Measurements from ENCODE around the gene ERVW-1. TPM values are rescaled to one million over a fixed set of nuclear protein-coding genes. Genes with fewer than 3 reads are reported as not detected.
"Not testable (repeated sequence)": the region's sequence is repeated elsewhere in the genome, so short reads cannot be mapped to it uniquely, and the experiment has no call there.

Gene ERVW-1
- total RNA-seq, 1 donor from 2014 or later: not detected

DNA sequence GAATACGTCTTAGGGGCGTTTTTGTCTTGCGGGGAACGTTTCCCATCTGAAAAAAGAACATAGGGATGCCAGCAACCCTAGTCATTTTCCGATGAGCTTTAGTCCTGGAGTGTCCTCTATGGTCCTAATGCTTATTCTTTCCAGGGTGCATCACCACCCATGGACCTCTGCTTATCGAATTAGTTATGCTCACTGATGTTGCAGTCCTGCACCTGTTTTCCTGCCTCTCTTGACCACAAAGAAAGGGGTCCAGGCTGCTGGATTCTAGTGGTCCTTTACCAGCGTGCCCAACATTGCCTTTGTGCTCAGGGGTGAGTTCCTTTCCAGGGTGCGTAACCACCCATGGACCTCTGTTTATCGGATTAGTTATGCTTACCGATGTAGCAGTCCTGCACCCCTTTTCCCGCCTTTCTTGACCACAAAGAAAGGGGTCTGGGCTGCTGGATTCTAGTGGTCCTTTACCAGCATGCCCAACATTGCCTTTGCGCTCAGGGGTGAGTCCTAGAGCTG, 2.4 kb downstream of the ERVW-1 start:
- DNase-seq (ENCODE audit: low read depth): not testable (repeated sequence)

DNA sequence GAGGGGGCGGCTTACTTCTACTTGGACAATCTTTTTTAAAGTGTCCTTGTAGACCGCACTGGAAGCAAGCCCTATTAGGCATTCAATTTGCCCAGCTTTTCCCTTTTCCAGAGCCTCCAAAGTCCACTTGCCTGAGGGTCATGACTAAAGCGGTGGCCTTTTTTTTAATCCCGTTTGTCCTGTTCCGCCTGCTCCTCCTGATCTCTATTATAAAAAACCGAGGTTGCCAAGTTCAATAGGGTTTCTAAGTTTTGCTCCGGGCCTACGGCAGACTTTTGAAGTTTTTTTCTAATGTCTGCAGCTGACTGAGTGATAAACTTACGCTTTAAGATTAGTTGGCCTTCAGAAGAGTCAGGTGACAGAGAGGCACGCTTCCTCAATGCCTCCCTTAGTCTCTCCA, 3.8 kb downstream of the ERVW-1 start:
- not testable (repeated sequence) for DNase-seq (ENCODE audit: low read depth)

GRCh38 chr7:92468589-92468988, 9.2 kb downstream of the ERVW-1 start:
- DNase-seq (ENCODE audit: low read depth): not testable (repeated sequence)

- no peak for DNase-seq (ENCODE audit: low read depth)
Measured at GRCh38 chr7:92466682-92467081, 11.1 kb downstream of the ERVW-1 start.

GRCh38 chr7:92464515-92464914, 13.2 kb downstream of the ERVW-1 start:
- DNase-seq (ENCODE audit: low read depth): no peak

- DNase-seq (ENCODE audit: low read depth): no peak
Measured at GRCh38 chr7:92462560-92462959, 15.2 kb downstream of the ERVW-1 start.

- DNase-seq (ENCODE audit: low read depth): peak; percentile 60
Measured at GRCh38 chr7:92461027-92462003, 16.4 kb downstream of the ERVW-1 start.

GRCh38 chr7:92460510-92460909, 17.2 kb downstream of the ERVW-1 start:
- no peak for DNase-seq (ENCODE audit: low read depth)

GRCh38 chr7:92460109-92460508, 17.6 kb downstream of the ERVW-1 start:
- no peak for DNase-seq (ENCODE audit: low read depth)

DNA sequence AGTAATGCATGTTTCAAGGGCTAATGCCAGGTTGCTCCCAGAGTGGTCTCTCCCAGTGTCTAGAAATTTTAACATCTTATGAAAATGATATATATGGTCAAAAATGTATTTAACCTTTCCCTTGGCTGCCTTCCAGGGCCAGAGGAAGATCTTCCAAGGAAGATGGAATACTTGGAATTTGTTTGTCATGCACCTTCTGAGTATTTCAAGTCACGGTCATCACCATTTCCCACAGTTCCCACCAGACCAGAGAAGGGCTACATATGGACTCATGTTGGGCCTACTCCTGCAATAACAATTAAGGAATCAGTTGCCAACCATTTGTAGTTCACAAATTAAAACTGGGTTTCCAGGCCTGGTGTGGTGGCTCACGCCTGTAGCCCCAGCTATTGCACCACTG, 21.5 kb downstream of the ERVW-1 start:
- DNase-seq (ENCODE audit: low read depth): no peak

- DNase-seq (ENCODE audit: low read depth): no peak
Measured at GRCh38 chr7:92451645-92452044, 26.1 kb downstream of the ERVW-1 start.

GRCh38 chr7:92448205-92448747, 29.5 kb downstream of the ERVW-1 start:
- DNase-seq (ENCODE audit: low read depth): peak; percentile 64

- peak; percentile 97 for DNase-seq (ENCODE audit: low read depth)
Measured at GRCh38 chr7:92447345-92448204, 30.2 kb downstream of the ERVW-1 start, which contains the start of gene GATAD1. Gene GATAD1 (plus strand): TSS chr7:92447482. CDS start chr7:92447730, 248 bp downstream.

- no peak for DNase-seq (ENCODE audit: low read depth)
Measured at GRCh38 chr7:92446869-92447344, 30.8 kb downstream of the ERVW-1 start.

DNA sequence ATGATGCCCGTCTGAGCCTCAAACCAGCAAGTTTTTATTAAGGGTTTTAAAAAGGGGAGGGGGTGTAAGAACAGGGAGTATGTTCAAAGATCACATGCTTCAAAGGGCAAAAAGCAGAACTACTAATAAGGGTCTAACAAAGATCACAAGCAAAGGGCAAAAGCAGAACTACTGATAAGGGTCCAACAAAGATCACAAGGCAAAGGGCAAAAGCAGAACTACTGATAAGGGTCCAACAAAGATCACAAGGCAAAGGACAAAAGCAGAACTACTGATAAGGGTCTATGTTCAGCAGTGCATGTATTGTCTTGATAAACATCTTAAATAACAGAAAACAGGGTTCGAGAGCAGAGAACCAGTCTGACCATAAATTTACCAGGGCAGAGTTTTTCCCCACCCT, 35.0 kb downstream of the ERVW-1 start:
- DNase-seq (ENCODE audit: low read depth): not testable (repeated sequence)

DNA sequence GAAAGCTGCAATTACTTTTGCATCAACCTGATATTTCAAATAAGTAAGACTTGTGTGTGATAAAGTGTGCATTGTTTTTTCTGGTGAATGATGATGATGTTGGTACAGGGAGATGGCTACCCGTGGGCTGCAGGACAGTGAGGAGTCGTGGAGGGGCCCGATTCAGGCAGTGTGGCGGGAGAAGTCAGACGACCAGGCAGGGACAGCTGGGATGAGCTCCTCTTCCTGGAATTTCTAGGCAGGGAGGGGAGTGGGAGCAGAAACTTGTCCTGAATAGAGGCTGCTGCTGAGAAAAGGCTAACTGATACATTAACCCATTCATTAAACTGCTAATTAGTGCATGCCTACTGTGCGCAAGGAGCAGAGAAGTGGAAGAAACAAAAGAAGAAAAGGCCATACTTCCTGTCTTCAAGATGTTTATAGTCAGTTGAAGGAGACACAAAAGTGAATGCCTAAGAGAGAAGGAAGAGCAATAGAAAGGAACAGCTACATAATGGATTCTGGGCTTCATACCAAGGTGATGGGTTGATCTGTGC, 39.7 kb downstream of the ERVW-1 start:
- DNase-seq (ENCODE audit: low read depth): peak; percentile 35

GRCh38 chr7:92436612-92437445, 40.9 kb downstream of the ERVW-1 start:
- no peak for DNase-seq (ENCODE audit: low read depth)

DNA sequence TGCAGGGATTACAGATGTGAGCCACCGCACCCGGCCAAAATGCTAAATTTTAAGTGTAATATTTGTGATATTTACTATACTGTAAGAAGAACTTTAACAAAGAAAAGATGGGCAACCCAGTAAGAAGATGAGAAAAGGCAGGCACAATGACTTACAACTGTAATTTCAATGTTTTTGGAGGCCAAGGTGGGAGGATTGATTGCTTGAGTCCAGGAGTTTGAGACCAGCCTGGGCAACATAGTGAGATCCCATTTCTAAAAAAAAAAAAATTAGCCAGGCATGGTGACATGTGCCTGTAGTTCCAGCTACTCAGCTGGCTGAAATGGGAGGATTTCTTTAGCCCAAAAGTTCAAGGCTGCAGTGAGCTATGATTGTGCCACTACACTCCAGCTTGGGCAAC, 42.2 kb downstream of the ERVW-1 start:
- no peak for DNase-seq (ENCODE audit: low read depth)

DNA sequence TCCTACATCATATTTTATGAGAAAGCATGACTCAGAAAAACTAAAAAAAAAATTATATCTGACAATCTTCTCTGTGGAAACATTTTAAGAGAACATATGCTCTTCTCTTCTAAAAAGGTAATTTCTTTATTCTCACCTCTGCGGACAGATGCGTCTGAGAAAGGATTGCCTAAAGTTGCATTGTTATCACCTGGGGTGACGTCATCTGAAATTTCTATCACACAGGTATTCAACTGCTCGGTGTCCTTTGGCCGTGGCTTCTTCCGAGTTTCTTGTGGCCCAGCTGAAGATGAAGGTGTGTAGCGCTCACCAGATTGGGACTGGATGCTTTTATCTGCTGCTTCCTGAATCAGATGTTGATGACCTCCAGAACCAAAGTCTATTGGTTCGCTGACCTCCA, 44.7 kb downstream of the ERVW-1 start:
- no peak for DNase-seq (ENCODE audit: low read depth)

All from myocyte (in vitro differentiated cells).